Uterus (tissue), 2 donors: ENCODE results near the gene TYRP1.

Experiments
- POLR2A ChIP-seq, 2 donors: fragments of 450-650 bp; IDR thresholded peaks; one replicate each; pipeline ENCODE4 v1.6.1; 2016; ENCODE audit warnings: antibody characterized with exemption in 2 of 2, mild to moderate bottlenecking in 1 of 2, moderate library complexity in 1 of 2
- TF ChIP-seq, protein P1 (sequence below), 4 experiments: fragments of 200-600 bp in 2 of 4; fragments of 450-650 bp in 2 of 4; sonication (generic) in 2 of 4; IDR thresholded peaks; one replicate each; pipeline ENCODE4 v1.5.1; 2016 to 2019; ENCODE audit warnings: antibody characterized with exemption in 4 of 4, mild to moderate bottlenecking in 2 of 4, moderate library complexity in 1 of 4

DNA sequence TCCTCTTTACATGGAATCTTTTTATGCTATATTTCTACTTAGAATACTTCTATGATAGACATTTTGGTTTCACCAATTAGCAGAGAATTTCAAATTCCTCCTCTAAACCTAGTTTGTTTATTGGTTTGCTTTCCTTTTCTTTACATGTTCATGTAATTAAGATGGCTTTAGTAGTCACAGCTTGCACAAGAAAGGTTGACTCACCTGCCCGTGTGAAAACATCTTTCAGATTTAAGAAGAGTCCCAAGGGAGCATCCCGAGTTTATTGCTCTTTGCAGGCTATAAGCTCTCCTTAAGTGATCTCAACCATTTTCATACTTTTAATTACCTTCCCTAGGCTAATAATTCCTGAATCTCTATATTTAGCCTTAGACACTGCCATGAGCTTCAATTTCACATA, 28.9 kb downstream of the TYRP1 start:
- TF ChIP-seq, protein P1, sequence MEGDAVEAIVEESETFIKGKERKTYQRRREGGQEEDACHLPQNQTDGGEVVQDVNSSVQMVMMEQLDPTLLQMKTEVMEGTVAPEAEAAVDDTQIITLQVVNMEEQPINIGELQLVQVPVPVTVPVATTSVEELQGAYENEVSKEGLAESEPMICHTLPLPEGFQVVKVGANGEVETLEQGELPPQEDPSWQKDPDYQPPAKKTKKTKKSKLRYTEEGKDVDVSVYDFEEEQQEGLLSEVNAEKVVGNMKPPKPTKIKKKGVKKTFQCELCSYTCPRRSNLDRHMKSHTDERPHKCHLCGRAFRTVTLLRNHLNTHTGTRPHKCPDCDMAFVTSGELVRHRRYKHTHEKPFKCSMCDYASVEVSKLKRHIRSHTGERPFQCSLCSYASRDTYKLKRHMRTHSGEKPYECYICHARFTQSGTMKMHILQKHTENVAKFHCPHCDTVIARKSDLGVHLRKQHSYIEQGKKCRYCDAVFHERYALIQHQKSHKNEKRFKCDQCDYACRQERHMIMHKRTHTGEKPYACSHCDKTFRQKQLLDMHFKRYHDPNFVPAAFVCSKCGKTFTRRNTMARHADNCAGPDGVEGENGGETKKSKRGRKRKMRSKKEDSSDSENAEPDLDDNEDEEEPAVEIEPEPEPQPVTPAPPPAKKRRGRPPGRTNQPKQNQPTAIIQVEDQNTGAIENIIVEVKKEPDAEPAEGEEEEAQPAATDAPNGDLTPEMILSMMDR (IDR thresholded peaks at IDR 0.05), result no peak
- no peak for TF ChIP-seq POLR2A (IDR thresholded peaks at IDR 0.05)
